PFSK-1 (cell line): ENCODE results near the gene CD72.

Experiments
- FOXP2 ChIP-seq: optimal IDR thresholded peaks from 2 replicates; pipeline ENCODE3; 2011; ENCODE audit warnings: borderline replicate concordance, control low read depth, inconsistent platforms; ENCODE audit not compliant: insufficient read depth; ENCODE audit errors: extremely low read length, extremely low read depth
- REST ChIP-seq, 2 experiments: IDR thresholded peaks; 2 replicates each; pipeline versions ENCODE4 v1.6.1 to v1.8.0; 2011 to 2012; ENCODE audit warnings: low read depth in 2 of 2, low read length in 2 of 2, control low read depth in 1 of 2, inconsistent platforms in 1 of 2, mild to moderate bottlenecking in 1 of 2, moderate library complexity in 1 of 2; ENCODE audit not compliant: insufficient read depth in 1 of 2
- TAF1 ChIP-seq: IDR thresholded peaks from 2 replicates; pipeline ENCODE4 v1.6.1; 2012; ENCODE audit warnings: low read length, control low read depth, borderline replicate concordance; ENCODE audit not compliant: insufficient read depth

GRCh38 chr9:35646533-35647265, 28.5 kb upstream of the CD72 start:
- TF ChIP-seq REST (IDR thresholded peaks at IDR 0.05; ENCODE audit: insufficient read depth in 1 of 2, low read depth in 2 of 2, low read length in 2 of 2) (no peak), FOXP2 (peak; percentile 63), TAF1 (0 out of 2 replicates have a peak, but pooled peaks have one; percentile 38)
